ENCODE measurements around the gene MAPK8IP2.
A peak's percentile ranks its signal among the peaks of the same experiment; 100 is the strongest.

Gene MAPK8IP2

GRCh38 chr22:50600538-50600937 is at the start of gene MAPK8IP2:
Gene MAPK8IP2 (plus strand): TSS chr22:50600793. CDS start chr22:50600819, 26 bp downstream.
- no peak for DNase-seq

GRCh38 chr22:50551160-50551752 is 49.3 kb upstream of the MAPK8IP2 start:
- no peak for DNase-seq

GRCh38 chr22:50553310-50553709 is 47.3 kb upstream of the MAPK8IP2 start:
- DNase-seq = no peak

GRCh38 chr22:50556703-50557102 is 43.9 kb upstream of the MAPK8IP2 start:
- DNase-seq = no peak

GRCh38 chr22:50560034-50560433 is 40.6 kb upstream of the MAPK8IP2 start:
- no peak for DNase-seq

GRCh38 chr22:50561401-50562358 is 38.9 kb upstream of the MAPK8IP2 start:
- no peak for DNase-seq

- DNase-seq = peak; percentile 94
Observed at GRCh38 chr22:50562523-50563412, 37.8 kb upstream of the MAPK8IP2 start, which contains the start of gene SYCE3. Gene SYCE3 (minus strand): TSS chr22:50562919. CDS start chr22:50556405, 6,514 bp downstream.

- DNase-seq = no peak
Observed at GRCh38 chr22:50563413-50564160, 37.0 kb upstream of the MAPK8IP2 start.

- DNase-seq = no peak
Observed at GRCh38 chr22:50564289-50564688, 36.3 kb upstream of the MAPK8IP2 start.

- no peak for DNase-seq
Observed at GRCh38 chr22:50567721-50568252, 32.8 kb upstream of the MAPK8IP2 start.

GRCh38 chr22:50568626-50569025 is 32.0 kb upstream of the MAPK8IP2 start:
- DNase-seq = peak; percentile 31

- no peak for DNase-seq
Observed at GRCh38 chr22:50569041-50569459, 31.5 kb upstream of the MAPK8IP2 start.

GRCh38 chr22:50569896-50570535 is 30.6 kb upstream of the MAPK8IP2 start:
- DNase-seq = no peak

- no peak for DNase-seq
Observed at GRCh38 chr22:50570861-50571260, 29.7 kb upstream of the MAPK8IP2 start.

GRCh38 chr22:50571264-50572175 is 29.1 kb upstream of the MAPK8IP2 start:
- DNase-seq = no peak

- DNase-seq = no peak
Observed at GRCh38 chr22:50572965-50573364, 27.6 kb upstream of the MAPK8IP2 start.

- DNase-seq = no peak
Observed at GRCh38 chr22:50573491-50574382, 26.9 kb upstream of the MAPK8IP2 start.

GRCh38 chr22:50574383-50574755 is 26.2 kb upstream of the MAPK8IP2 start:
- DNase-seq = no peak

- no peak for DNase-seq
Observed at GRCh38 chr22:50575426-50575941, 25.1 kb upstream of the MAPK8IP2 start.

Data from SHP77 treated with DMSO at 0.1 percent for 48 hours (cell line).